WTC11 (cell line): ENCODE measurements around the gene GPLD1.

Experiments used
- ATF2 ChIP-seq: sonication (generic); formaldehyde crosslinking; IDR thresholded peaks from 2 replicates; pipeline ENCODE4 v1.8.1; 2022; ENCODE audit warnings: low read depth, missing genetic modification reagents, borderline replicate concordance
- CREB1 ChIP-seq: sonication (generic); formaldehyde crosslinking; IDR thresholded peaks from 2 replicates; pipeline ENCODE4 v1.8.0; 2023; ENCODE audit warnings: mild to moderate bottlenecking, missing genetic modification reagents
- CTCF ChIP-seq: fragments of 200-600 bp; IDR thresholded peaks from 2 replicates; pipeline ENCODE4 v1.8.0; 2022; ENCODE audit warnings: antibody characterized with exemption
- FOXJ3 ChIP-seq: sonication (generic); formaldehyde crosslinking; IDR thresholded peaks from 2 replicates; pipeline ENCODE4 v1.9.0; 2021; ENCODE audit warnings: missing genetic modification reagents, mild to moderate bottlenecking, borderline replicate concordance
- JAZF1 ChIP-seq: fragments of 250-450 bp; sonication (Bioruptor Pico); IDR thresholded peaks from 2 replicates; pipeline ENCODE4 v1.9.0; 2021; ENCODE audit warnings: moderate library complexity, mild to moderate bottlenecking, inconsistent platforms
- SMAD3 ChIP-seq: sonication (generic); formaldehyde crosslinking; IDR thresholded peaks from 2 replicates; pipeline ENCODE4 v1.8.0; 2022; ENCODE audit warnings: missing genetic modification reagents, mild to moderate bottlenecking, borderline replicate concordance
- TEAD4 ChIP-seq: sonication (generic); formaldehyde crosslinking; IDR thresholded peaks from 2 replicates; pipeline ENCODE4 v1.8.0; 2022; ENCODE audit warnings: mild to moderate bottlenecking, missing genetic modification reagents
- ZNF121 ChIP-seq: sonication (generic); formaldehyde crosslinking; IDR thresholded peaks from 2 replicates; pipeline ENCODE4 v1.8.0; 2023; ENCODE audit warnings: missing genetic modification reagents
- ZNF138 ChIP-seq: sonication (generic); formaldehyde crosslinking; conservative IDR thresholded peaks from 2 replicates; pipeline ENCODE4 v1.8.1; 2022; ENCODE audit warnings: mild to moderate bottlenecking, moderate library complexity, missing genetic modification reagents
- ZNF232 ChIP-seq: sonication (generic); formaldehyde crosslinking; IDR thresholded peaks from 2 replicates; pipeline ENCODE4 v1.8.0; 2022; ENCODE audit warnings: mild to moderate bottlenecking, missing genetic modification reagents
- ZNF671 ChIP-seq: fragments of 250-450 bp; sonication (Bioruptor Pico); IDR thresholded peaks from 2 replicates; pipeline ENCODE4 v1.8.0; 2021; ENCODE audit warnings: mild to moderate bottlenecking
- TF ChIP-seq, protein P1 (sequence below): sonication (generic); formaldehyde crosslinking; IDR thresholded peaks from 2 replicates; pipeline ENCODE4 v1.8.0; 2023; ENCODE audit warnings: missing genetic modification reagents, mild to moderate bottlenecking, borderline replicate concordance
- TF ChIP-seq, protein P2 (sequence below): sonication (generic); formaldehyde crosslinking; IDR thresholded peaks from 2 replicates; pipeline ENCODE4 v1.8.1; 2022; ENCODE audit warnings: low read depth, mild to moderate bottlenecking, moderate library complexity, missing genetic modification reagents, borderline replicate concordance
- TF ChIP-seq, protein P3 (sequence below): fragments of 250-450 bp; sonication (Bioruptor Pico); IDR thresholded peaks from 2 replicates; pipeline ENCODE4 v1.8.0; 2021; ENCODE audit warnings: mild to moderate bottlenecking

DNA sequence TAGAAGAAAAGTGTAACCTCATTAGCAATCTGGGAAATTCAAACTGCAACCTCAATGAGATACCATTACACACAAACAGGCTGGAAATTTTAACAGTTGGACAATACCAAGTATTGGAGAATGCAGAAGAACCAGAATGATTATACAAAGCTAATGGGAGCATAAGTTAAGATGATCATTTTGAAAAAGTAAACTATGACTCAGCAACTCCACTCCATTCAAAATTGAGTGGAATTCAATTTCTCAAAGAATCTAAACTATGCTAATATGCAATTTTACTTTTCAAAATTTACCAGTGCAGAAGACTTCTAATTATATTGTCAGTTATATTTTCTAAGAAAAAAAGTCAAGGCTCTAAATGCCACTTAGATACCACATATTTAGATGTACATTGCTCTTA, 17.2 kb downstream of the GPLD1 start:
- no peak for TF ChIP-seq JAZF1 (CRISPR knock-in tag)
- TF ChIP-seq TEAD4 (CRISPR knock-in tag), result no peak
- no peak for TF ChIP-seq CTCF
- TF ChIP-seq ZNF232, result no peak
- no peak for TF ChIP-seq ZNF138
- TF ChIP-seq, protein P1, sequence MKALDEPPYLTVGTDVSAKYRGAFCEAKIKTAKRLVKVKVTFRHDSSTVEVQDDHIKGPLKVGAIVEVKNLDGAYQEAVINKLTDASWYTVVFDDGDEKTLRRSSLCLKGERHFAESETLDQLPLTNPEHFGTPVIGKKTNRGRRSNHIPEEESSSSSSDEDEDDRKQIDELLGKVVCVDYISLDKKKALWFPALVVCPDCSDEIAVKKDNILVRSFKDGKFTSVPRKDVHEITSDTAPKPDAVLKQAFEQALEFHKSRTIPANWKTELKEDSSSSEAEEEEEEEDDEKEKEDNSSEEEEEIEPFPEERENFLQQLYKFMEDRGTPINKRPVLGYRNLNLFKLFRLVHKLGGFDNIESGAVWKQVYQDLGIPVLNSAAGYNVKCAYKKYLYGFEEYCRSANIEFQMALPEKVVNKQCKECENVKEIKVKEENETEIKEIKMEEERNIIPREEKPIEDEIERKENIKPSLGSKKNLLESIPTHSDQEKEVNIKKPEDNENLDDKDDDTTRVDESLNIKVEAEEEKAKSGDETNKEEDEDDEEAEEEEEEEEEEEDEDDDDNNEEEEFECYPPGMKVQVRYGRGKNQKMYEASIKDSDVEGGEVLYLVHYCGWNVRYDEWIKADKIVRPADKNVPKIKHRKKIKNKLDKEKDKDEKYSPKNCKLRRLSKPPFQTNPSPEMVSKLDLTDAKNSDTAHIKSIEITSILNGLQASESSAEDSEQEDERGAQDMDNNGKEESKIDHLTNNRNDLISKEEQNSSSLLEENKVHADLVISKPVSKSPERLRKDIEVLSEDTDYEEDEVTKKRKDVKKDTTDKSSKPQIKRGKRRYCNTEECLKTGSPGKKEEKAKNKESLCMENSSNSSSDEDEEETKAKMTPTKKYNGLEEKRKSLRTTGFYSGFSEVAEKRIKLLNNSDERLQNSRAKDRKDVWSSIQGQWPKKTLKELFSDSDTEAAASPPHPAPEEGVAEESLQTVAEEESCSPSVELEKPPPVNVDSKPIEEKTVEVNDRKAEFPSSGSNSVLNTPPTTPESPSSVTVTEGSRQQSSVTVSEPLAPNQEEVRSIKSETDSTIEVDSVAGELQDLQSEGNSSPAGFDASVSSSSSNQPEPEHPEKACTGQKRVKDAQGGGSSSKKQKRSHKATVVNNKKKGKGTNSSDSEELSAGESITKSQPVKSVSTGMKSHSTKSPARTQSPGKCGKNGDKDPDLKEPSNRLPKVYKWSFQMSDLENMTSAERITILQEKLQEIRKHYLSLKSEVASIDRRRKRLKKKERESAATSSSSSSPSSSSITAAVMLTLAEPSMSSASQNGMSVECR (CRISPR knock-in tag), result no peak
- no peak for TF ChIP-seq ZNF671 (CRISPR knock-in tag)
- TF ChIP-seq, protein P2, sequence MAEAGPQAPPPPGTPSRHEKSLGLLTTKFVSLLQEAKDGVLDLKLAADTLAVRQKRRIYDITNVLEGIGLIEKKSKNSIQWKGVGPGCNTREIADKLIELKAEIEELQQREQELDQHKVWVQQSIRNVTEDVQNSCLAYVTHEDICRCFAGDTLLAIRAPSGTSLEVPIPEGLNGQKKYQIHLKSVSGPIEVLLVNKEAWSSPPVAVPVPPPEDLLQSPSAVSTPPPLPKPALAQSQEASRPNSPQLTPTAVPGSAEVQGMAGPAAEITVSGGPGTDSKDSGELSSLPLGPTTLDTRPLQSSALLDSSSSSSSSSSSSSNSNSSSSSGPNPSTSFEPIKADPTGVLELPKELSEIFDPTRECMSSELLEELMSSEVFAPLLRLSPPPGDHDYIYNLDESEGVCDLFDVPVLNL (CRISPR knock-in tag), result no peak
- TF ChIP-seq, protein P3, sequence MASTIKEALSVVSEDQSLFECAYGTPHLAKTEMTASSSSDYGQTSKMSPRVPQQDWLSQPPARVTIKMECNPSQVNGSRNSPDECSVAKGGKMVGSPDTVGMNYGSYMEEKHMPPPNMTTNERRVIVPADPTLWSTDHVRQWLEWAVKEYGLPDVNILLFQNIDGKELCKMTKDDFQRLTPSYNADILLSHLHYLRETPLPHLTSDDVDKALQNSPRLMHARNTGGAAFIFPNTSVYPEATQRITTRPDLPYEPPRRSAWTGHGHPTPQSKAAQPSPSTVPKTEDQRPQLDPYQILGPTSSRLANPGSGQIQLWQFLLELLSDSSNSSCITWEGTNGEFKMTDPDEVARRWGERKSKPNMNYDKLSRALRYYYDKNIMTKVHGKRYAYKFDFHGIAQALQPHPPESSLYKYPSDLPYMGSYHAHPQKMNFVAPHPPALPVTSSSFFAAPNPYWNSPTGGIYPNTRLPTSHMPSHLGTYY (CRISPR knock-in tag), result no peak
- no peak for TF ChIP-seq FOXJ3 (CRISPR knock-in tag)
- TF ChIP-seq ATF2, result no peak
- TF ChIP-seq SMAD3 (CRISPR knock-in tag), result no peak
- no peak for TF ChIP-seq CREB1
- no peak for TF ChIP-seq ZNF121
